H1 (cell line): Measurements from ENCODE around the gene OR2Z1. TPM values are rescaled to one million over a fixed set of nuclear protein-coding genes. Genes with fewer than 3 reads are reported as not detected.

Experiments
- CTCF ChIA-PET: fragments of 300-600 bp; sonication (Branson Sonifier 250); formaldehyde crosslinking; loops from one replicate; lab custom pipeline; 2021; ENCODE audit not compliant: partially characterized antibody; lab: Charles Lee
- POLR2A ChIA-PET: fragments of 300-600 bp; sonication (Branson Sonifier 250); formaldehyde crosslinking; loops from one replicate; lab custom pipeline; 2021; ENCODE audit warnings: inconsistent platforms; ENCODE audit not compliant: partially characterized antibody; lab: Charles Lee
- DNase-seq, 2 experiments: peaks; one replicate each; pipeline versions ENCODE4 v3.0.0 to v3.0.0-alpha.2; 2010 to 2022; ENCODE audit warnings: low spot score in 2 of 2, low read depth in 1 of 2, mixed read lengths in 1 of 2
- FAIRE-seq: peaks from 2 replicates; lab custom pipeline; 2011; peaks lifted over from hg19 to GRCh38; lab: Jason Lieb, UNC
- H2AFZ ChIP-seq: 2 replicates; pipeline ENCODE4 v1.8.1; 2012; ENCODE audit warnings: low read length, inconsistent platforms
- H2AK5ac ChIP-seq: 2 replicates; pipeline ENCODE4 v1.6.1; 2013; ENCODE audit warnings: low read depth, low read length
- H2BK120ac ChIP-seq: replicated peaks from 2 replicates; pipeline ENCODE3; 2013; ENCODE audit warnings: low read depth, low read length, inconsistent platforms
- H2BK12ac ChIP-seq: 2 replicates; pipeline ENCODE4 v1.6.1; 2013; ENCODE audit warnings: low read depth, low read length
- H2BK15ac ChIP-seq: 2 replicates; pipeline ENCODE4 v1.6.1; 2013; ENCODE audit warnings: low read length
- H2BK20ac ChIP-seq: 2 replicates; pipeline ENCODE4 v1.6.1; 2013; ENCODE audit warnings: low read length
- H2BK5ac ChIP-seq: 2 replicates; pipeline ENCODE4 v1.6.1; 2013; ENCODE audit warnings: low read depth, low read length
- H3K14ac ChIP-seq: 2 replicates; pipeline ENCODE4 v1.6.1; 2013; ENCODE audit warnings: inconsistent platforms; ENCODE audit not compliant: insufficient read length
- H3K18ac ChIP-seq: 2 replicates; pipeline ENCODE4 v1.6.1; 2013; ENCODE audit warnings: low read length; ENCODE audit errors: extremely low read depth
- H3K23ac ChIP-seq: 2 replicates; pipeline ENCODE4 v1.6.1; 2013; ENCODE audit warnings: inconsistent platforms; ENCODE audit not compliant: insufficient read length
- H3K23me2 ChIP-seq: 2 replicates; pipeline ENCODE4 v1.6.1; 2013; ENCODE audit warnings: low read depth, low read length
- H3K27ac ChIP-seq: 2 replicates; pipeline ENCODE4 v1.6.1; 2011; ENCODE audit warnings: low read depth, low read length, inconsistent platforms
- H3K27me3 ChIP-seq, 4 experiments: replicated peaks in 1 of 4; 1 replicate in 1 of 4; 2 replicates in 3 of 4; pipeline versions ENCODE4 v1.6.1 to v1.8.1; 2011 to 2013; ENCODE audit warnings: low read length in 3 of 4, mild to moderate bottlenecking in 3 of 4, inconsistent platforms in 2 of 4, mixed read lengths in 2 of 4, moderate library complexity in 1 of 4; ENCODE audit not compliant: control insufficient read depth in 3 of 4, insufficient read depth in 3 of 4; ENCODE audit errors: extremely low read depth in 1 of 4
- H3K36me3 ChIP-seq, 4 experiments: 2 replicates each; pipeline versions ENCODE4 v1.6.1 to v1.8.1; 2011 to 2013; ENCODE audit warnings: mild to moderate bottlenecking in 4 of 4, low read length in 3 of 4, moderate library complexity in 2 of 4, control low read depth in 1 of 4, inconsistent platforms in 1 of 4; ENCODE audit not compliant: insufficient read depth in 4 of 4, control insufficient read depth in 2 of 4
- H3K4ac ChIP-seq: replicated peaks from 2 replicates; pipeline ENCODE3; 2013; ENCODE audit warnings: low read length, low read depth, mixed read lengths, inconsistent platforms; ENCODE audit not compliant: insufficient read length
- H3K4me1 ChIP-seq, 4 experiments: replicated peaks in 1 of 4; 1 replicate in 1 of 4; 2 replicates in 3 of 4; pipeline versions ENCODE4 v1.6.1 to v1.8.1; 2011 to 2013; ENCODE audit warnings: low read length in 3 of 4, inconsistent platforms in 2 of 4, mixed read lengths in 1 of 4; ENCODE audit not compliant: insufficient read depth in 4 of 4, control insufficient read depth in 3 of 4
- H3K4me2 ChIP-seq, 2 experiments: 2 replicates each; pipeline versions ENCODE4 v1.6.1 to v1.8.1; 2011 to 2013; ENCODE audit warnings: low read depth in 2 of 2, low read length in 2 of 2, control low read depth in 1 of 2, inconsistent platforms in 1 of 2, mild to moderate bottlenecking in 1 of 2; ENCODE audit not compliant: insufficient read depth in 1 of 2
- H3K4me3 ChIP-seq, 4 experiments: fragments of 200-600, 300-600 bp in 1 of 4; sonication (generic), shearing (Covaris generic), sonication (Bioruptor Twin) in 1 of 4; 2 replicates each; pipeline versions ENCODE4 v1.5.1 to v1.8.1; 2011 to 2016; ENCODE audit warnings: low read length in 4 of 4, low read depth in 3 of 4, control low read depth in 2 of 4, inconsistent platforms in 2 of 4, mild to moderate bottlenecking in 2 of 4, mixed read lengths in 1 of 4, moderate library complexity in 1 of 4; ENCODE audit not compliant: insufficient read depth in 2 of 4; ENCODE audit errors: extremely low read depth in 1 of 4
- H3K56ac ChIP-seq: replicated peaks from 2 replicates; pipeline ENCODE3; 2013; ENCODE audit warnings: low read depth, mild to moderate bottlenecking, mixed read lengths, low read length, inconsistent platforms; ENCODE audit not compliant: insufficient read length
- H3K79me1 ChIP-seq: 2 replicates; pipeline ENCODE4 v1.6.1; 2013; ENCODE audit warnings: low read depth, low read length, control low read depth
- H3K79me2 ChIP-seq, 2 experiments: 2 replicates each; pipeline versions ENCODE4 v1.6.1 to v1.8.1; 2012 to 2013; ENCODE audit warnings: low read length in 2 of 2, mild to moderate bottlenecking in 2 of 2, inconsistent platforms in 1 of 2; ENCODE audit not compliant: insufficient read depth in 2 of 2, control insufficient read depth in 1 of 2
- H3K9ac ChIP-seq, 4 experiments: replicated peaks in 1 of 4; 1 replicate in 1 of 4; 2 replicates in 3 of 4; pipeline versions ENCODE4 v1.6.1 to v1.8.1; 2011 to 2013; ENCODE audit warnings: low read depth in 3 of 4, low read length in 3 of 4, control low read depth in 2 of 4, mild to moderate bottlenecking in 2 of 4, moderate library complexity in 2 of 4, inconsistent platforms in 1 of 4; ENCODE audit errors: extremely low read depth in 1 of 4
- H3K9me3 ChIP-seq, 2 experiments: 2 replicates each; pipeline versions ENCODE4 v1.6.1 to v1.8.1; 2012 to 2013; ENCODE audit warnings: mild to moderate bottlenecking in 2 of 2, moderate library complexity in 2 of 2, control low read depth in 1 of 2, inconsistent platforms in 1 of 2, low read depth in 1 of 2, low read length in 1 of 2, mixed read lengths in 1 of 2; ENCODE audit not compliant: insufficient read depth in 2 of 2
- H4K20me1 ChIP-seq, 2 experiments: replicated peaks in 1 of 2; 2 replicates each; pipeline versions ENCODE3 to v1.8.1; 2011 to 2013; ENCODE audit warnings: inconsistent platforms in 2 of 2, low read length in 2 of 2, mild to moderate bottlenecking in 1 of 2; ENCODE audit not compliant: insufficient read depth in 2 of 2, control insufficient read depth in 1 of 2
- H4K5ac ChIP-seq: 2 replicates; pipeline ENCODE4 v1.6.1; 2013; ENCODE audit warnings: low read length, low read depth, mixed read lengths, inconsistent platforms; ENCODE audit not compliant: insufficient read length
- H4K8ac ChIP-seq: 2 replicates; pipeline ENCODE4 v1.8.0; 2013; ENCODE audit warnings: mild to moderate bottlenecking, moderate library complexity, low read length, inconsistent platforms; ENCODE audit not compliant: insufficient read depth; ENCODE audit errors: extremely low read depth
- H4K91ac ChIP-seq: replicated peaks from 2 replicates; pipeline ENCODE3; 2013; ENCODE audit warnings: low read length, mixed read lengths, inconsistent platforms; ENCODE audit not compliant: insufficient read length
- BCL11A ChIP-seq, 2 experiments: IDR thresholded peaks; one replicate each; pipeline ENCODE4 v1.6.1; 2011; ENCODE audit warnings: low read depth in 2 of 2, low read length in 2 of 2, mild to moderate bottlenecking in 2 of 2
- EGR1 ChIP-seq: IDR thresholded peaks from 2 replicates; pipeline ENCODE4 v1.6.1; 2011; ENCODE audit warnings: low read depth, low read length, borderline replicate concordance
- EP300 ChIP-seq, 2 experiments: IDR thresholded peaks; 1 replicate in 1 of 2; 2 replicates in 1 of 2; pipeline ENCODE4 v1.6.1; 2011 to 2012; ENCODE audit warnings: low read depth in 2 of 2, low read length in 2 of 2, mild to moderate bottlenecking in 2 of 2, borderline replicate concordance in 1 of 2, inconsistent platforms in 1 of 2, moderate library complexity in 1 of 2
- EZH2 ChIP-seq: fragments of 200-600 bp; sonication (generic); IDR thresholded peaks from 2 replicates; pipeline ENCODE4 v1.7.1; 2012; ENCODE audit warnings: low read depth, mild to moderate bottlenecking, moderate library complexity, low read length, inconsistent platforms; ENCODE audit not compliant: severe bottlenecking
- HDAC2 ChIP-seq, 2 experiments: fragments of 300-600 bp in 1 of 2; sonication (generic) in 1 of 2; IDR thresholded peaks; 2 replicates each; pipeline ENCODE4 v1.6.1; 2011 to 2012; ENCODE audit warnings: low read depth in 2 of 2, low read length in 2 of 2, mild to moderate bottlenecking in 2 of 2, moderate library complexity in 2 of 2, borderline replicate concordance in 1 of 2, inconsistent platforms in 1 of 2
- JUN ChIP-seq: IDR thresholded peaks from 2 replicates; pipeline ENCODE4 v1.6.1; 2011; ENCODE audit warnings: low read depth, mild to moderate bottlenecking, improper control_type of control experiment, low read length
- NANOG ChIP-seq: IDR thresholded peaks from 2 replicates; pipeline ENCODE4 v1.6.1; 2011; ENCODE audit warnings: low read length, low read depth, mild to moderate bottlenecking, inconsistent platforms; ENCODE audit not compliant: insufficient read depth, poor library complexity, severe bottlenecking
- POLR2AphosphoS5 ChIP-seq: IDR thresholded peaks from 2 replicates; pipeline ENCODE4 v1.6.1; 2011; ENCODE audit warnings: low read depth, low read length
- RXRA ChIP-seq: IDR thresholded peaks from 2 replicates; pipeline ENCODE4 v1.6.1; 2011; ENCODE audit warnings: low read depth, mild to moderate bottlenecking, low read length, moderate library complexity; ENCODE audit not compliant: insufficient read depth
- SAP30 ChIP-seq: fragments of 300-600 bp; sonication (generic); IDR thresholded peaks from 2 replicates; pipeline ENCODE4 v1.7.1; 2012; ENCODE audit warnings: low read length, moderate library complexity, mild to moderate bottlenecking, inconsistent platforms; ENCODE audit not compliant: insufficient read depth, insufficient replicate concordance
- TCF12 ChIP-seq: IDR thresholded peaks from 2 replicates; pipeline ENCODE4 v1.6.1; 2011; ENCODE audit warnings: low read depth, mild to moderate bottlenecking, low read length
- ZNF274 ChIP-seq: IDR thresholded peaks from 2 replicates; pipeline ENCODE4 v1.7.0; 2012; ENCODE audit warnings: low read length, borderline replicate concordance; ENCODE audit errors: extremely low read depth
- WGBS, 2 experiments: shearing (Covaris generic) in 1 of 2; methylation state at CpG; one replicate each; pipeline versions ENCODE4 v1.1.6 to v1.1.7; 2013 to 2015; ENCODE audit warnings: low lambda C conversion rate in 2 of 2, mixed read lengths in 2 of 2, inconsistent platforms in 1 of 2, low coverage in 1 of 2, missing lambda C conversion rate in 1 of 2; ENCODE audit not compliant: insufficient replicate concordance in 2 of 2, insufficient coverage in 1 of 2, insufficient read length in 1 of 2; ENCODE audit errors: extremely low coverage in 1 of 2, missing lambda C conversion rate in 1 of 2; 5-methylcytosine and 5-hydroxymethylcytosine counted together
- polyA plus RNA-seq, 7 experiments: library from polyadenylated mRNA; depleted of rRNA in 3 of 7; stranded (reverse) in 5 of 7; unstranded in 2 of 7; fragments of >200 nt in 5 of 7; fragments of 200-250 nt in 2 of 7; gene quantifications; 1 replicate in 5 of 7; 2 replicates in 1 of 7; 4 replicates in 1 of 7; pipeline versions ENCODE4 v1.2.1 to v1.2.3, GENCODE V29; 2011 to 2013; ENCODE audit warnings: missing spikeins in 2 of 7, mixed read lengths in 2 of 7
- total RNA-seq: library from RNA; stranded (reverse); fragmentation: NEBNext Ultra II Directional; extraction: Animal tissue kit (Norgen Biotek cat#: 25700); gene quantifications from 2 replicates; pipeline ENCODE4 v1.2.1, GENCODE V29; 2021

The OR2Z1 gene
- total and polyA plus RNA-seq, 2 of the 8 experiments (the other 6 are each of a cell fraction or from before 2014, with no cell fraction given) = not detected

GRCh38 chr19:8702350-8702749, 19.1 kb upstream of the OR2Z1 start:
- Histone ChIP-seq H3K27ac (no peak overlapping the region), H3K9me3 (peaks cover 10 to 13% of the 10 kb centered on the region in 2 experiments; a peak in 3 of 4 replicates)
- FAIRE-seq = no peak

More at GRCh38 chr19:8702350-8702749, 19.1 kb upstream of the OR2Z1 start:
- Histone ChIP-seq H3K36me3 (no peaks in the 10 kb centered on the region), H2BK15ac (no peak overlapping the region)
- no peak for TF ChIP-seq BCL11A (IDR thresholded peaks at IDR 0.05; ENCODE audit: low read depth in 2 of 2, low read length in 2 of 2)
- no peak for TF ChIP-seq NANOG
- no peak for TF ChIP-seq RXRA
- TF ChIP-seq ZNF274 = no peak
- TF ChIP-seq EZH2 = no peak
- TF ChIP-seq SAP30 = no peak
- no peak for TF ChIP-seq EP300 (IDR thresholded peaks at IDR 0.05; ENCODE audit: borderline replicate concordance in 1 of 2, low read depth in 2 of 2, low read length in 2 of 2)
- no peak for TF ChIP-seq POLR2AphosphoS5
- no peak for TF ChIP-seq EGR1
- TF ChIP-seq JUN = no peak
- TF ChIP-seq HDAC2 (IDR thresholded peaks at IDR 0.05; ENCODE audit: borderline replicate concordance in 1 of 2, low read depth in 2 of 2, low read length in 2 of 2) = no peak
- no peak for TF ChIP-seq TCF12
- TF ChIP-seq, all 59 proteins: peak for 0
- ChIA-PET POLR2A (no interaction called here), CTCF (no interaction called here)
- no peak overlapping the region for H4K5ac ChIP-seq
- no peak overlapping the region for H2AK5ac ChIP-seq
- no peaks in the 10 kb centered on the region for H4K20me1 ChIP-seq
- H4K8ac ChIP-seq = no peak overlapping the region
- H3K18ac ChIP-seq = peak overlapping the region; percentile 38; the same call in 1 of the 2 replicates
- H3K9ac ChIP-seq = no peak overlapping the region
- no peak overlapping the region for H2BK5ac ChIP-seq
- no peak overlapping the region for H2BK120ac ChIP-seq
- no peak overlapping the region for H2BK12ac ChIP-seq
- H4K91ac ChIP-seq = no peak overlapping the region
- H3K56ac ChIP-seq = no peak overlapping the region
- H3K79me2 ChIP-seq = no peaks in the 10 kb centered on the region
- no peaks in the 10 kb centered on the region for H3K79me1 ChIP-seq
- no peaks in the 10 kb centered on the region for H3K4me1 ChIP-seq
- no peaks in the 10 kb centered on the region for H3K23me2 ChIP-seq
- no peak overlapping the region for H3K4ac ChIP-seq
- no peak overlapping the region for H3K4me2 ChIP-seq
- H3K27me3 ChIP-seq = no peaks in the 10 kb centered on the region; a peak in 1 of 7 replicates
- no peak for DNase-seq
- H3K4me3 ChIP-seq = no peak overlapping the region
- no peak overlapping the region for H3K23ac ChIP-seq
- no peak overlapping the region for H2AFZ ChIP-seq
- 69% methylated on average over 1 of the region's 5 CpGs; no CpG with 5 or more reads in 1 of the 2 experiments for WGBS, 2 experiments
- H2BK20ac ChIP-seq = no peak overlapping the region
- H3K14ac ChIP-seq = no peak overlapping the region
